CD14-positive monocyte (primary cell): Measurements from ENCODE around the gene CD247. TPM values are rescaled to one million over a fixed set of nuclear protein-coding genes. Genes with fewer than 3 reads are reported as not detected.
A peak's percentile ranks its signal among the peaks of the same experiment; 100 is the strongest.

ENCODE experiments used
- DNase-seq, 3 donors: peaks; one replicate each; pipeline ENCODE4 v3.0.0-alpha.2; 2011 to 2022
- H2AFZ ChIP-seq: 2 replicates; pipeline ENCODE4 v1.6.0; 2012; ENCODE audit warnings: mild to moderate bottlenecking, low read depth, low read length, inconsistent platforms; ENCODE audit not compliant: insufficient read depth, poor library complexity, severe bottlenecking
- H3K27ac ChIP-seq, 2 donors: 1 replicate in 1 of 2; 2 replicates in 1 of 2; pipeline ENCODE4 v1.5.1; 2012 to 2013; ENCODE audit warnings: low read length in 2 of 2, control low read depth in 1 of 2, inconsistent platforms in 1 of 2, low read depth in 1 of 2, mild to moderate bottlenecking in 1 of 2
- H3K27me3 ChIP-seq, 2 donors: one replicate each; pipeline versions ENCODE4 v1.6.0 to v1.6.1; 2011 to 2013; ENCODE audit warnings: low read length in 2 of 2; ENCODE audit not compliant: control insufficient read depth in 2 of 2, insufficient read depth in 2 of 2
- H3K36me3 ChIP-seq, 2 donors: replicated peaks in 1 of 2; 1 replicate in 1 of 2; 2 replicates in 1 of 2; pipeline versions ENCODE4 v1.5.1 to v1.6.1; 2012 to 2013; ENCODE audit warnings: low read length in 2 of 2, control low read depth in 1 of 2, inconsistent platforms in 1 of 2, mild to moderate bottlenecking in 1 of 2; ENCODE audit not compliant: insufficient read depth in 2 of 2, control insufficient read depth in 1 of 2
- H3K4me1 ChIP-seq, 2 donors: 1 replicate in 1 of 2; 2 replicates in 1 of 2; pipeline versions ENCODE4 v1.5.1 to v1.6.1; 2012 to 2013; ENCODE audit warnings: low read length in 2 of 2, control low read depth in 1 of 2, inconsistent platforms in 1 of 2, mild to moderate bottlenecking in 1 of 2, moderate library complexity in 1 of 2; ENCODE audit not compliant: insufficient read depth in 2 of 2, control insufficient read depth in 1 of 2
- H3K4me2 ChIP-seq: replicated peaks from 2 replicates; pipeline ENCODE3; 2012; ENCODE audit warnings: low read length, moderate library complexity, mild to moderate bottlenecking; ENCODE audit not compliant: poor library complexity, severe bottlenecking; ENCODE audit errors: extremely low read depth
- H3K4me3 ChIP-seq, 3 experiments: fragments of 200-600 bp in 1 of 3; sonication (generic) in 1 of 3; replicated peaks in 1 of 3; 1 replicate in 2 of 3; 2 replicates in 1 of 3; pipeline ENCODE4 v1.5.1; 2011 to 2013; ENCODE audit warnings: low read length in 3 of 3, mild to moderate bottlenecking in 3 of 3, control low read depth in 2 of 3, low read depth in 2 of 3, inconsistent platforms in 1 of 3, moderate library complexity in 1 of 3
- H3K79me2 ChIP-seq: 2 replicates; pipeline ENCODE4 v1.6.0; 2012; ENCODE audit warnings: mild to moderate bottlenecking, control low read depth, inconsistent platforms, low read length, moderate library complexity; ENCODE audit not compliant: insufficient read depth
- H3K9ac ChIP-seq: 2 replicates; pipeline ENCODE4 v1.6.0; 2017; ENCODE audit warnings: low read length, mild to moderate bottlenecking; ENCODE audit not compliant: insufficient read depth, poor library complexity, severe bottlenecking
- H3K9me3 ChIP-seq, 2 donors: replicated peaks in 1 of 2; 1 replicate in 1 of 2; 2 replicates in 1 of 2; pipeline versions ENCODE4 v1.5.1 to v1.6.1; 2012 to 2013; ENCODE audit warnings: low read length in 2 of 2, control low read depth in 1 of 2; ENCODE audit not compliant: control insufficient read depth in 1 of 2, insufficient read depth in 1 of 2
- H4K20me1 ChIP-seq: 2 replicates; pipeline ENCODE4 v1.6.0; 2012; ENCODE audit warnings: mild to moderate bottlenecking, low read length, control low read depth, moderate library complexity; ENCODE audit not compliant: insufficient read depth
- H3K27ac Mint-ChIP-seq, 7 donors: one replicate each; pipeline ENCODE4 v1.8.0; 2020; ENCODE audit warnings: mild to moderate bottlenecking in 7 of 7, mixed read lengths in 7 of 7, moderate library complexity in 6 of 7, inconsistent platforms in 2 of 7
- H3K27me3 Mint-ChIP-seq, 3 donors: one replicate each; pipeline ENCODE4 v1.8.0; 2021 to 2022; ENCODE audit warnings: low read depth in 3 of 3, mild to moderate bottlenecking in 3 of 3, mixed read lengths in 3 of 3, moderate library complexity in 3 of 3, inconsistent platforms in 1 of 3
- H3K36me3 Mint-ChIP-seq, 2 donors: one replicate each; pipeline ENCODE4 v1.8.0; 2020; ENCODE audit warnings: mixed read lengths in 2 of 2, inconsistent platforms in 1 of 2, mild to moderate bottlenecking in 1 of 2
- H3K4me1 Mint-ChIP-seq: one replicate; pipeline ENCODE4 v1.8.0; 2020; ENCODE audit warnings: mild to moderate bottlenecking, mixed read lengths
- H3K4me3 Mint-ChIP-seq, 2 donors: one replicate each; pipeline ENCODE4 v1.8.0; 2020; ENCODE audit warnings: mild to moderate bottlenecking in 2 of 2, mixed read lengths in 2 of 2, moderate library complexity in 1 of 2
- H3K9me3 Mint-ChIP-seq, 7 donors: one replicate each; pipeline ENCODE4 v1.8.0; 2020 to 2022; ENCODE audit warnings: mixed read lengths in 7 of 7, mild to moderate bottlenecking in 6 of 7, moderate library complexity in 6 of 7, inconsistent platforms in 2 of 7
- WGBS: methylation state at CpG from one replicate; pipeline ENCODE4 v1.1.5; 2013; ENCODE audit warnings: missing lambda C conversion rate; ENCODE audit not compliant: insufficient coverage; 5-methylcytosine and 5-hydroxymethylcytosine counted together
- intact Hi-C, 2 donors: fragments of 100-400 bp; cut with micrococcal nuclease; formaldehyde crosslinking; loops; one replicate each; pipeline versions ENCODE4 v1.15.0 to v1.15.1; 2023
- polyA plus RNA-seq, 3 donors: library from polyadenylated mRNA; depleted of rRNA in 1 of 3; unstranded in 2 of 3; stranded (reverse) in 1 of 3; fragments of 300-500 nt in 2 of 3; fragments of >200 nt in 1 of 3; fragmentation: Illumina TruSeq in 2 of 3; gene quantifications; 1 replicate in 2 of 3; 2 replicates in 1 of 3; pipeline ENCODE4 v1.2.3, GENCODE V29; 2012 to 2021
- TF ChIP-seq, protein P1 (sequence below): fragments of 200-600 bp; IDR thresholded peaks from one replicate; pipeline ENCODE4 v1.8.0; 2022; ENCODE audit warnings: antibody characterized with exemption, mild to moderate bottlenecking

The CD247 gene
- polyA plus RNA-seq, 3 donors, result 0.29 to 1.8 (median 1.6) TPM

DNA sequence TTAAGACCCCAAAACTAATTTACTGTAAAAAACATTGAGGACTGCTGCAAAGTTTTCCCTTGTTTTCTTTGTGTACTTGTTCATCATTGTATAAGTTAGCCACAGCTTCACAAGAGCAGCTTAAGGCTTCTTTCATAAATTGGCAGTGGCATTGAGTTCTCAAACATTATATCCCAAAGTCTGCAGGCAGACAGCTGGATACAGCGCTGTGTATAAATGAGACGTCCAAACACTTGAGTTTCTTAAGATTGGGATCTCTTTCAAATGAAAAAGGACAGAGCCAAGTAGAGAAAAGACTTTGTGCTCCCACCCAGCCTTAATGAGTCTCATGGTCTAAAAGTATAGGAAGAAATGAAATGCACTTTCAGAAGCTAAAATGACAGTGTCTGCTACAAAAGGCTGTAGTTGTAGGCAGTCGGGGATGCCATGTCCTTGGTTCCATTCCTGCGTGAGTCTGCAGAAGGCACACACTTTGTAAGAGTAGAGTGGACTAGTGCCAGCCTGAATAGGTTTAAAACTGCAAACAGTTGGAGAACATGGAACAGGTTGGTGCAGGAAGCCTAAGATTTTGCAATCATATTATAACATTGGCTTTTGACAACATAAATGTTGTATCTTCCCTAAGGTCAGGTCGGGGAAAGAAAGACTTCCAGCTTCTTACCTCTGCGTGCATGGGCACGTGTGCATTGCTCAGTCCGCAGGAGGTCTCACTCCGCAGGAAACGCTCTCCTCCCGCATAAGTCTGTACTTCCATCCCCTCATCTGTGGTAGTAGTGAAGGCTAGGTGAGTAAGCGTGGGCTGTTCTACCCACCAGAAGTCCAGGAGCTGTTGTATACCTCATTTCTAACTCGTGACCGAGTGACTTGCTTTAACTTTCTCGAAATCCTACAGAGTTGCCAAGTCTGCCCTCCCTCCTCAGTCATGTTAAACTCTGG, 94.4 kb downstream of the CD247 start:
- no peak for DNase-seq
- no peaks in the 10 kb centered on the region for H3K27me3 ChIP-seq
- Mint-ChIP-seq H3K27me3 (no peaks in the 10 kb centered on the region), H3K9me3 (no peaks in the 10 kb centered on the region), H3K36me3 (peaks cover 19 to 29% of the 10 kb centered on the region in 2 donors), H3K4me1 (peaks cover 9% of the 10 kb centered on the region), H3K27ac (peak overlapping the region in 2 of 7 donors; percentile 30 to 38), H3K4me3 (no peak overlapping the region)
- no peak overlapping the region for H3K27ac ChIP-seq
- intact Hi-C loops, result no loop called here
- peaks cover 0 to 7% of the 10 kb centered on the region in 2 donors for H3K4me1 ChIP-seq
- H4K20me1 ChIP-seq, result no peaks in the 10 kb centered on the region
- peaks cover 6% of the 10 kb centered on the region in 2 donors for H3K36me3 ChIP-seq
- no peaks in the 10 kb centered on the region for H3K9me3 ChIP-seq
- WGBS, result 100% methylated on average over 4 of the region's 15 CpGs
- H3K4me3 ChIP-seq, result no peak overlapping the region
- no peak overlapping the region for H3K4me2 ChIP-seq
- TF ChIP-seq, protein P1, sequence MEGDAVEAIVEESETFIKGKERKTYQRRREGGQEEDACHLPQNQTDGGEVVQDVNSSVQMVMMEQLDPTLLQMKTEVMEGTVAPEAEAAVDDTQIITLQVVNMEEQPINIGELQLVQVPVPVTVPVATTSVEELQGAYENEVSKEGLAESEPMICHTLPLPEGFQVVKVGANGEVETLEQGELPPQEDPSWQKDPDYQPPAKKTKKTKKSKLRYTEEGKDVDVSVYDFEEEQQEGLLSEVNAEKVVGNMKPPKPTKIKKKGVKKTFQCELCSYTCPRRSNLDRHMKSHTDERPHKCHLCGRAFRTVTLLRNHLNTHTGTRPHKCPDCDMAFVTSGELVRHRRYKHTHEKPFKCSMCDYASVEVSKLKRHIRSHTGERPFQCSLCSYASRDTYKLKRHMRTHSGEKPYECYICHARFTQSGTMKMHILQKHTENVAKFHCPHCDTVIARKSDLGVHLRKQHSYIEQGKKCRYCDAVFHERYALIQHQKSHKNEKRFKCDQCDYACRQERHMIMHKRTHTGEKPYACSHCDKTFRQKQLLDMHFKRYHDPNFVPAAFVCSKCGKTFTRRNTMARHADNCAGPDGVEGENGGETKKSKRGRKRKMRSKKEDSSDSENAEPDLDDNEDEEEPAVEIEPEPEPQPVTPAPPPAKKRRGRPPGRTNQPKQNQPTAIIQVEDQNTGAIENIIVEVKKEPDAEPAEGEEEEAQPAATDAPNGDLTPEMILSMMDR, result no peak
- no peak overlapping the region for H2AFZ ChIP-seq
- H3K79me2 ChIP-seq, result no peaks in the 10 kb centered on the region
- no peak overlapping the region for H3K9ac ChIP-seq

- intact Hi-C loops, result no loop called here
Observed at GRCh38 chr1:167420510-167420909, 97.8 kb downstream of the CD247 start.

More at GRCh38 chr1:167420510-167420909, 97.8 kb downstream of the CD247 start:
- Histone ChIP-seq H3K4me1 (peaks cover 0 to 7% of the 10 kb centered on the region in 2 donors), H3K4me3 (no peak overlapping the region), H3K27ac (no peak overlapping the region), H2AFZ (no peak overlapping the region), H3K9me3 (no peaks in the 10 kb centered on the region), H3K27me3 (no peaks in the 10 kb centered on the region), H3K9ac (no peak overlapping the region), H3K79me2 (no peaks in the 10 kb centered on the region), H4K20me1 (no peaks in the 10 kb centered on the region), H3K36me3 (peaks cover 11 to 19% of the 10 kb centered on the region in 2 donors), H3K4me2 (no peak overlapping the region)
- no CpG with 5 or more reads among the region's 3 CpGs for WGBS
- H3K27ac Mint-ChIP-seq, result peak overlapping the region in 1 of 7 donors; percentile 15
- peaks cover 37 to 42% of the 10 kb centered on the region in 2 donors for H3K36me3 Mint-ChIP-seq
- no peaks in the 10 kb centered on the region for H3K9me3 Mint-ChIP-seq
- peak in 2 of 3 donors; percentile 16 to 19 for DNase-seq
- TF ChIP-seq, protein P1, result no peak
- H3K27me3 Mint-ChIP-seq, result peaks cover 0 to 2% (median 0%) of the 10 kb centered on the region in 3 donors
- H3K4me3 Mint-ChIP-seq, result no peak overlapping the region
- peaks cover 9% of the 10 kb centered on the region for H3K4me1 Mint-ChIP-seq
